ENCODE results near the gene SLC35F4.
"Not testable (repeated sequence)": the region's sequence is repeated elsewhere in the genome, so short reads cannot be mapped to it uniquely, and the experiment has no call there.

The SLC35F4 gene

DNA sequence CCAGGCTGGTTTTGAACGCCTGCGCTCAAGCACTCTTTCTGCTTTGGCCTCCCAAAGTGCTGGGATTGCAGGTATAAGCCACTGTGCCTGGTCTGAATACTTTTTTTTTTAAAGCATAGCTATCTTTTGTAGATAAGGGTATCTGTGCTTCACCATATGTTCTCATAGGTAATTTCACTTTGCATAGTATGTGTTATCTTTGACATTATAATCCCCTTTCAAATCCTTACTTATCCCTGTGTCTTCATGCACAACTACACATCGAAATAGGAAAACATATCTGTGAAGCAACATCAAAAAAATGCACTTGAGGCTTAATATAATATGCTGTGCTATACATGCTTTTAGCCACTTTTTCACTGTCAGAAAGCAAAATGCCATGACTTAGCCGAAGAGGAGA lies 94.1 kb downstream of the SLC35F4 start:
- DNase-seq = no peak

DNA sequence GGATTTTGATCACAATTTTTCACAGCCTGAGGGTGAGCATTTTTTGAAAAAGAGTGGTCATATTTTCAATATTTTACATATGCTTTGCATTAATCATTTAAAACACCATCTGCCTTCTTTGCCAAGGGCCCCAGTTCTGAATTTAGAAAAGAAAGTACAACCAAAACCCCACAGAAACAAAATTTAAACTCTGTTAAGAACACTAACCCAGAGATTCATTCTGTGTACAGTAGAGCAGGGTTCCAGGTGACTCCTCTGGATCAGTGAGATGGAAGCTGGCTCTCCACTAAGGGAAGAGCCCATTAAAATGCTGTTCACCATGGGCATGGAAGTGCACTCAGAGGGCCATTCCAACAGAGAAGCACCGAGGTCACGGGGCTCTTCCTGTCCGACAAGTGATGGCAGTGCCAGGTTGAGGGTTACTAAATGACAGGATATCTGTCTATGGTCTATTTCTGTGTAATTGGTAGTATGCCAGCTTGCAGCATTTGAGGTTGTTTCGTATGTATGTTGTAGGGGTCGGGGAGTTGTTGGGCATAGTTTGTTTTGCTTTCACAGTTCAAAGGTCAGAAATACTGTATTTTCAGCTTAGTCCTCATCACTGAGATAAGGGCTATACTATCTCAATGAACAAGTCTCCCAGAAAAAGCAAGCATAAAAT lies 95.9 kb downstream of the SLC35F4 start:
- no peak for DNase-seq

DNA sequence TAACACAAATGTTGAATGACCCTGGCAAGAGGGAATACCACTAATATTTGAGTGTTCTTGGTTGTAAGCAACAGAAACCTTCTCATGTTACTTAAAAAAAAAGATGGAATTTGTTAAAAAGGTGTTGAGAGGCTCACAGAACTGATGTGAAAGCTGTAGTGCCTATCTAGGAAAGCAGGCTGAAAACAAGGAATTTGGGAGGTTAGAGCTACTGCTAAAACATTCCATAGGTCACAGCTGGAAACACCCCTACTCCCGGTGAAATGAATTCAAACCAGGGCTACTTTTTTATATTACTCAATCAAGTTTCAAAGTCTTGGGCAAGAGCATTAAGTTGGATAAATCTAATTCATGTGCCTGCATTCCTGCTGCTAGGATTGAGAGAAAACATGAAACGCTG lies 104.1 kb downstream of the SLC35F4 start:
- no peak for DNase-seq

GRCh38 chr14:57760896-57761295 lies 105.0 kb downstream of the SLC35F4 start:
- no peak for DNase-seq

DNA sequence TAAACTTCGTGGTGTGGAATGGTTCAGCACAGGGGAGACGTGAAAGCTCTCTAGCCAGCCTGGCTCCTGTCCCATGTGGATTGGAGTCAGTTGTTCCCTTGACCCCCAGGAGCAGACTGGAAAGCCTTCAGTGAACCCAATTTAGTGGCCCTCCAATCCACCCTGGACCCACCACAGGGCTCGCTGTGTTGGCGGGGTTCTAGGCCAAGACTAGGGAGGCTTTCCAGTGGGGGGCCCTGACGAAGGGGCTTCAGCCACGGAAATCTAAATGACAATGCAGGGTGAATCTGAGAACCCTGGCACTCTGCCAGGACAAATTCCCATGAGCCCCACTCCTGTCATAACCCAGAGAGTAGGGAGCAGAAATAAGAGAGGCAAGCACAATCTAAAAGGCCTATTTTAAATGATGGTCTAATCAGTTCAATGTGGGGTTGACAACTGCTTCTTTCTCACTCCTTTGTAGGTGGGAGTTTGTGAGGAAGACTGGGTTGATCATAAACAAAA lies 110.8 kb downstream of the SLC35F4 start:
- no peak for DNase-seq

DNA sequence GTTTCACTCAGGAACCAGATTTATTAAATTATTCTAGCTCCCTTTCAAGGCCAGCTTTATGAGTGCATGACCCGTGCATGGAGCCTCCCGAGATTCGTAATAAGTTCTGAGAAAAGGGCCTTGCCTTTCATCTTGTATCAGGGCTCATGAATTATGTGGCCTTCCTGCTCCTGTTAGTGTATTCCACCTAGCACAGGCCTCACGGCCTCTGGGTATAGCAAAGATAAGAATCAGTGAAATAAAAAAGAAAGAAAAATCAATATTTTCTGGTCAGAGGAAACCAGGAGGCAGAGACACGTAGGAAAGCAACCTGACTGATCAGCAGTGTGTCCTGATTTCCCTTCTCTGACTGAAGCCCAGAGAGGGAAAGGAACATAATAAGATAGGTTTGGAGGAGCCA lies 111.4 kb downstream of the SLC35F4 start:
- DNase-seq = no peak

DNA sequence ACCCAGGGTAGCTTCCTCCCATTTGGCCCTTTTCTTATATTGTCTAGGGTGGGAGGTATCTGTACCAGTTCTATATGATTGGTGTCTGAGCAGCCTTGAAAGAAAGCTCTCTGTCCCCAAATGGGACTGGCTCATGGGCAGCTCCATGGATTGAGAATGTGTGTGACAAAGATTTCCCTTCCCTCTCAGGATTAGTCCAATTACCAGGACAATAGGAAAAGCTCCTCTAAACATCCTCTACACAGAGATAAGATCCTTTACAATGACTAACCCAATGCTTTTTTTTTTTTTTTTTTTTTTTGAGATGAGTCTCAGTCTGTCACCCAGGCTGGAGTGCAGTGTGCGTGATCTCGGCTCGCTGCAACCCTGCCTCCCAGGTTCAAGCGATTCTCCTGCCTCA lies 112.1 kb downstream of the SLC35F4 start:
- no peak for DNase-seq

DNA sequence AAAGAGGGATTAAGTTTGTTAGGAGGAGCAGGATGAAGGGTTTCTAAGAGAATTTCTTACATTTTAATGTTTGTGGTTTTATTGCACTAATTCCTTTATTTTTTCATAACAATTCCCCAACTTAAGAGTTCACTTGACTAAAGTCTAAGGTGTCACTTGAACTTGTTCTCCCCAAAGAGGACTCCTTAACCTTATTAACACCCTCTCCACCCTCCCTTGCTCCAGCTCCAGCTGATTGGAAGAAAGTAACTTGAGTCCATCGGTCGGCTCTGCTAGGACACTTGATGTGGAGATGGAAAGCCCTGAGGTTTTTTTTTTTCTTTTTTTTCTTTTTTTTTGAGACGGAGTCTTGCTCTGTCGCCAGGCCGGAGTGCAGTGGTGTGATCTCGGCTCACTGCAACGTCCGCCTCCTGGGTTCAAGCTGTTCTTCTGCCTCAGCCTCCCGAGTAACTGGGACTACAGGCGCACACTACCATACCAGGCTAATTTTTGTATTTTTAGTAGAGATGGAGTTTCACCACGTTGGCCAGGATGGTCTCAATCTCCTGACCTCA lies 113.7 kb downstream of the SLC35F4 start:
- not testable (repeated sequence) for DNase-seq

DNA sequence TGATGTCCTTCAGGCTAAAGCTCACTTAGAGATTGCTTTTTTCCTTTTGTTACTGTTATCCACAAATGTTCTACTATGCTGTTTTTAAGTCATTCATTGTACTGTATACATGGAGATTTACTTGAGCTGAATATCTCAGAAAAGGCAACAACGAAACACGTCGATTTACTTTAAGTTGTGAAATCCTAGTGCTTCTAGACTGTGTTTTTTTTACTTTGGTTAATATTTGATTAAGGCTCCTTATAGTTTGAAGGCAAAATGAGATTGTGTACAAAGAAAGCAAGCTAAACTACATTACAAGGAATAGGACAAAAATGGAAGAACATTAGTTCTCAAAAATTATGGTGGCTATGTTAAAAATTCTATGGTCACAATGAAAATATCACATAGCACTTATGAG lies 114.5 kb downstream of the SLC35F4 start:
- no peak for DNase-seq

- no peak for DNase-seq
Observed at GRCh38 chr14:57749267-57749666, 116.6 kb downstream of the SLC35F4 start.

GRCh38 chr14:57748279-57748678 lies 117.6 kb downstream of the SLC35F4 start:
- DNase-seq = no peak

GRCh38 chr14:57747036-57747435 lies 118.9 kb downstream of the SLC35F4 start:
- no peak for DNase-seq

DNA sequence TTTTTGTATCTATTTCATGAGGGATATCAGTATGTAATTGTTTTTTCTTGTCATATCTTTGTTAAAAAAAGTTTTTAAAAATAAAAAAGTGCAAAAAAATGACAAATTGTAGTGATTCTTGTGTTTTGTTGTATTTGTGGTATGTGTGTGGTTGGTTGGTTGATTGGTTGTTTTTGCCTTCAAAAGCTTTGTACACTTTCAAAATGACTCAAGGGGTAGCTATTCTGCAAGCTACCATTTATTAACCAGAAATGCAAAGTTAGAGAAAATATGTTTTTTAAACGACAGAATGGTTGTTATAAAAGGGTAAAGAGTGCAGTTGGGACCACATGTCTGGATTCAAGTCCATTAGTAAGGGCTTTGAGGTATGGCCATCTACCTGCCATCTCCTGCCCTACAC lies 119.3 kb downstream of the SLC35F4 start:
- no peak for DNase-seq

GRCh38 chr14:57739516-57739915 lies 126.4 kb downstream of the SLC35F4 start:
- DNase-seq = no peak

DNA sequence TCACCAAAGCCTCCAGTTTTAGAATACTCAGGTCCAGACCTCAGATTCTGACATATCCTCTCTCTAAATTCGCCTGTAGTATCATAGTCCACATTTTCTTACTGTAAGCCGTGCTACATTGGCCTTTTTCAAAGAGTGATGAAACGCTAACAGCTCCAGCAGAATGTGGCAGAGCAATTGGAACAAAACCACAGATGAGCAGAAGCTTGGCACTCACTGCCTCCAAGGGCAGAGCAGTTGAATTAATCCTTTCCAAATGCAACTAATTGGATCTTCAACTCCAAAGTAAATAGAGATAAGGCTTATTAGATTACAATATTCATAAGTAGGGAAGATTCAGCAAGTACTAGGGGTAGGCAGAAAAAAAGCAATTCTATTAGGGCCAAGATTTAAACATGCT lies 128.3 kb downstream of the SLC35F4 start:
- DNase-seq = no peak

DNA sequence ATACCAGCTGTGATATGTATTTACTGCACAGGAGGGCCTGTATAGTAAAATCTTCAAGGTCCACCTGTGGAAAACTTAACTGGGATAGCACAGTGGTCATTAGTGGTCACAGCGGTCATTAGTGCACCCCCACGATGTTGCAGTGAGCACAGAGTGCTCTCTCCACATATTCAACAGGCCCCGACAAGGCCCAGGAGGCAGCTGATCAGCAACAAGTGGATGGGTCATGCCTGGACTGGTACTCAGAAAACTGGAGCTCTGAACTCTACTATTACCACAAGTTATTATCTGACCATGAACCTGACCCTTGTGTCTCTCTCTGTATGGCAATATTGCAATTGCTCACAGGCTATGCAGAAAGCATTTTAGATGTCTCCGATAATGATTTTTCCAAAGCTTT lies 129.5 kb downstream of the SLC35F4 start:
- DNase-seq = no peak

GRCh38 chr14:57735276-57735675 lies 130.6 kb downstream of the SLC35F4 start:
- no peak for DNase-seq

DNA sequence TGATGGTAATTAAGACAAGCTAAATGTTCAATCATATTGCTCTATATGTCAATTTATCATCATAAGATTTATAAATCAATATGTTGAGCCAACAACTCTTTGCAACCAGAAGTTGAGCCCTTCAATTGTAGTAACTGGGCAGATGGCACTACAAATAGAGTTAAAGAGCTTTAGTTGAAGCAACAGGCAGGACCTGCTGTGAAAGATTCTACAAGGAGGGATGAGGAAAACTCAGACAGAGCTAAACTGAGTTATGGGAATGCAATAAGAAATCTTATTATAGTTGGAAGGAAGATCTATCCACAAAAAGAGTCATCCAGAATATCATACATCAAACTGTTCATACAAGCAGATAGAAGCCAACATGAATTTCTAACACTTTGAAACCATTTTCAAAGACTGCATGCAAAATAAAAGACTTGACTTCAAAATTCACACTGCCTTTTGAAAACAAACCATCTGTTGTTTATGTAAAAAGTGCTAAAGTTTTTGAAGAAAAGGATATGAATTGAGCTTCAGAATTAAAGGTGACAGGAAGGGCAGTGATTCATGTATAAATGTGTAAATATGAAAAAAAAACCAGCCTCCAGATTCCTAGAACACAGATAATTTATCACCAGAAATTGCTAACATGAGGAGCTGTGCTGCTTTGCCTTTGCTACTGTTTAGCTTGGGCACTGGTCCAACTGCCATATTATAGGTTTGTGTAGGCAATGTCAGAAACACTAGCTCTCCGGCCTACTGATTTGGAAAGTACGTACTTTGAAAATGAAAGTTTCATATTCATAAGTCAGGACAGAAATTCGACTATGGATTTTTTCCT lies 133.2 kb downstream of the SLC35F4 start:
- no peak for DNase-seq

DNA sequence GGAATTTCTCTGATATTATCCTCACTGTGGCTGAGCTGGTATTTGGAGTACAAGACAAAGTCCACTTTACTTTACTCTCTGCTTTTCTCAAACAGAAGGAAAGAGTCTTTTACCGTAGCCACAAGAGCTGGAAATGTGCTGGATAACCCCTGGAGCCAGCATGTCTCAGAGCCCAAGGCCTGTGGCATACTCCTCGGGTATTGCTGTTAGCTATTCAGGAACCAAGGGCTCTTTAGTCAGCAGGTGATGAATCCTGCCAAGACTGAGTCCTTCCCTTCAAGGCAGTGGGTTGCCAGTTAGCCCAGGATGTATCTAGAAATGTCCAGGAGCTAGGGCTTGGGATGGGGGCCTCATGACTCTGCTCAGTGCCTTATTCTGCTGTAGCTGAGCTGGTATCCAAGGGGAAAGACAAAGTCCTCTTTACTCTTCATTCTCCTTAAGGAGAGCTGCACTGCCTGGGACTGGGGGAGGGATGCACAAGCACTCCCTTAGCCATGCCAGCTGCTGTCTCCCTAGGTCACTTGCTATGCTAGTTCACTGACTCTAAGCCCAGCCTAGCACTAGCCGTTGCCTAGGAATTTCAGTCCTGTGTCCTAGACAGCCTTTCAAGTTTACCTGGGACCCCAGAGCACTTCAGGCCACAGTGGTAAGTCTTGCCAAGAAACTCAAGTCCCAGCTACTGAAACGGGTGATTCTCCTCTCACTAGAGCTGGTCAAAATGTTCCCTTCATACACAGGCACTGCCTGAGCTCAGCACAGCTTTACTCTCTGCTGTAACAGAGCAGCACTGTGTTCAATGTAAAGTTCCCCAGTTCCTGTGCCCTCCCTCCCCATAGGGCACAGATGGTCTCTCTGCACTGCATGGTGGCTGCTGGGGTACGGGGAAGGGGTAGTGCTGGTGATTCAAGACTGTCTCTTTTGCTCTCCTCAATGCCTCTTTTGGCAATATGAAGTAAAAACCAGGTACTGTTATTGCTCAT lies 136.4 kb downstream of the SLC35F4 start:
- DNase-seq = no peak

DNA sequence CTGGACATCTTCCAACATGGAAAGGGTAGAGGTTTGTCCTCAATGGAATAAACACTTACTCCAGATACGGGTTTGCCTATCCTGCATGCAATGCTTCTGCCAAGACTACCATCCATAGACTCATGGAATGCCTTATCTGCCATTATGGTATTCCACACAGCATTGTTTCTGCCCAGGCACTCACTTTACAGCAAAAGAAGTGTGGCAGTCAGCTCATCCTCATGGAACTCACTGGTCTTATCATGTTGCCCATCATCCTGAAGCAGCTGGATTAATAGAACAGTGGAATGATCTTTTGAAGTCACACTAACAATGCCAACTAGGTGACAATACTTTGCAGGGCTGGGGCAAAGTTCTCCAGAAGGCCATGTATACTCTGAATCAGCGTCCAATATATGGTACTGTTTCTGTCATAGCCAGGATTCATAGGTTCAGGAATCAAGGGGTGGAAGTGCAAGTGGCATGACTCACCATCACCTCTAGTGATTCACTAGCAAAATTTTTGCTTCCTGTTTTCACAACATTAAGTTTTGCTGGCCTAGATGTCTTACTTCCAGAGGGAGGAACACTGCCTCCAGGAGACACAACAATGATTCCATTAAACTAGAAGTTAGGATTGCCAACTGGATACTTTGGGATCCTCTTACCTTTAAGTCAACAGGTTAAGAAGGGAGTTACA lies 140.4 kb downstream of the SLC35F4 start:
- no peak for DNase-seq

GRCh38 chr14:57722141-57722540 lies 143.8 kb downstream of the SLC35F4 start:
- DNase-seq = not testable (repeated sequence)

- DNase-seq = no peak
Observed at GRCh38 chr14:57714487-57714931, 151.4 kb downstream of the SLC35F4 start.

Measured in stimulated activated CD4-positive, alpha-beta T cell treated with anti-CD3 and anti-CD28 coated beads, Interleukin-15, amount 100 ng/mL, for 24 hours (primary cell).